DMS 273 treated with DMSO at 0.1 percent for 48 hours (cell line): Measurements from ENCODE around the gene SLC38A10.
A peak's percentile ranks its signal among the peaks of the same experiment; 100 is the strongest.
"Not testable (repeated sequence)": the region's sequence is repeated elsewhere in the genome, so short reads cannot be mapped to it uniquely, and the experiment has no call there.

Source experiments
- DNase-seq: peaks from one replicate; lab custom pipeline; 2025; lab: John Stamatoyannopoulos, UW

The SLC38A10 gene

GRCh38 chr17:81230043-81230820 lies 64.9 kb downstream of the SLC38A10 start:
- no peak for DNase-seq

GRCh38 chr17:81229666-81229920 lies 65.5 kb downstream of the SLC38A10 start:
- DNase-seq: no peak

GRCh38 chr17:81228834-81229665 lies 66.1 kb downstream of the SLC38A10 start:
- no peak for DNase-seq

GRCh38 chr17:81228420-81228819 lies 66.7 kb downstream of the SLC38A10 start:
- DNase-seq: no peak

GRCh38 chr17:81227630-81228029 lies 67.5 kb downstream of the SLC38A10 start:
- not testable (repeated sequence) for DNase-seq

GRCh38 chr17:81223762-81224130 lies 71.4 kb downstream of the SLC38A10 start:
- no peak for DNase-seq

GRCh38 chr17:81222906-81223761 lies 72.0 kb downstream of the SLC38A10 start, which contains the start of gene CEP131:
Gene CEP131, minus strand, starts transcription at chr17:81222965. Its CDS starts 2,909 bp downstream, at chr17:81220056.
- peak; percentile 91 for DNase-seq

GRCh38 chr17:81222620-81222905 lies 72.5 kb downstream of the SLC38A10 start:
- DNase-seq: no peak

- no peak for DNase-seq
Observed at GRCh38 chr17:81221842-81222619, 73.1 kb downstream of the SLC38A10 start.

GRCh38 chr17:81221371-81221841 lies 73.7 kb downstream of the SLC38A10 start:
- DNase-seq: no peak

GRCh38 chr17:81219476-81220180 lies 75.5 kb downstream of the SLC38A10 start:
- no peak for DNase-seq

GRCh38 chr17:81218991-81219390 lies 76.1 kb downstream of the SLC38A10 start:
- DNase-seq: no peak

- DNase-seq: no peak
Observed at GRCh38 chr17:81218459-81218858, 76.6 kb downstream of the SLC38A10 start.

- no peak for DNase-seq
Observed at GRCh38 chr17:81217491-81217890, 77.6 kb downstream of the SLC38A10 start.

GRCh38 chr17:81213978-81214377 lies 81.1 kb downstream of the SLC38A10 start:
- no peak for DNase-seq

- no peak for DNase-seq
Observed at GRCh38 chr17:81212365-81212764, 82.7 kb downstream of the SLC38A10 start.

- no peak for DNase-seq
Observed at GRCh38 chr17:81210868-81211267, 84.2 kb downstream of the SLC38A10 start.

GRCh38 chr17:81210466-81210865 lies 84.6 kb downstream of the SLC38A10 start:
- DNase-seq: no peak

GRCh38 chr17:81209141-81209540 lies 86.0 kb downstream of the SLC38A10 start:
- no peak for DNase-seq

GRCh38 chr17:81208651-81209050 lies 86.5 kb downstream of the SLC38A10 start:
- DNase-seq: no peak
